IMR-90 (cell line): ENCODE data around the gene AP4M1. TPM values are rescaled to one million over a fixed set of nuclear protein-coding genes. Genes with fewer than 3 reads are reported as not detected.

Experiments used
- ATAC-seq: fragments of 200-7000 bp; cut with Tn5 transposase; 2 replicates; pipeline ENCODE4 v1.9.1; 2020; ENCODE audit warnings: low read depth, mild to moderate bottlenecking, moderate library complexity
- BruUV-seq: library from RNA; stranded (reverse); fragments of 400-500 nt; replicated peaks from 2 replicates; lab custom pipeline; 2021; lab: Mats Ljungman, UMichigan
- CTCF ChIA-PET: fragments of 300-600 bp; formaldehyde crosslinking; extraction: SDS; loops from one replicate; lab custom pipeline; 2021; ENCODE audit warnings: antibody characterized with exemption; lab: Yijun Ruan, JAX
- POLR2A ChIA-PET: fragments of 300-600 bp; sonication (Branson Sonifier 250); formaldehyde crosslinking; loops from one replicate; lab custom pipeline; 2022; ENCODE audit warnings: antibody characterized with exemption; ENCODE audit not compliant: unreplicated experiment; lab: Charles Lee
- DNase-seq: peaks from one replicate; pipeline ENCODE4 v3.0.0; 2013
- H2AFZ ChIP-seq: replicated peaks from 2 replicates; pipeline ENCODE3; 2013; ENCODE audit warnings: low read length, mild to moderate bottlenecking; ENCODE audit not compliant: poor library complexity
- H2AK5ac ChIP-seq: 2 replicates; pipeline ENCODE4 v1.6.1; 2013; ENCODE audit warnings: low read depth, low read length, inconsistent platforms
- H2AK9ac ChIP-seq: replicated peaks from 2 replicates; pipeline ENCODE3; 2013; ENCODE audit warnings: mild to moderate bottlenecking, low read depth, low read length, moderate library complexity; ENCODE audit not compliant: poor library complexity
- H2BK120ac ChIP-seq: 2 replicates; pipeline ENCODE4 v1.6.1; 2013; ENCODE audit warnings: low read depth, low read length, inconsistent platforms
- H2BK15ac ChIP-seq: 3 replicates; pipeline ENCODE4 v1.6.1; 2013; ENCODE audit warnings: low read depth, low read length, inconsistent platforms
- H2BK20ac ChIP-seq: 2 replicates; pipeline ENCODE4 v1.6.1; 2013; ENCODE audit warnings: low read depth, mild to moderate bottlenecking, inconsistent platforms, low read length, moderate library complexity
- H2BK5ac ChIP-seq: 2 replicates; pipeline ENCODE4 v1.6.1; 2013; ENCODE audit warnings: mild to moderate bottlenecking, low read depth, low read length, inconsistent platforms; ENCODE audit not compliant: poor library complexity, severe bottlenecking
- H3K14ac ChIP-seq: replicated peaks from 2 replicates; pipeline ENCODE4 v1.6.1; 2013; ENCODE audit warnings: low read depth, low read length, inconsistent platforms
- H3K18ac ChIP-seq: 2 replicates; pipeline ENCODE4 v1.6.1; 2013; ENCODE audit warnings: low read depth, low read length, control low read depth
- H3K23ac ChIP-seq: 2 replicates; pipeline ENCODE4 v1.6.1; 2013; ENCODE audit warnings: low read depth, low read length, inconsistent platforms
- H3K27ac ChIP-seq: 2 replicates; pipeline ENCODE4 v1.5.1; 2013; ENCODE audit warnings: mild to moderate bottlenecking, control low read depth, low read length; ENCODE audit not compliant: insufficient read depth
- H3K27me3 ChIP-seq: 2 replicates; pipeline ENCODE4 v1.6.1; 2013; ENCODE audit warnings: low read length; ENCODE audit not compliant: control insufficient read depth, insufficient read depth
- H3K36me3 ChIP-seq: 2 replicates; pipeline ENCODE4 v1.6.1; 2013; ENCODE audit warnings: low read length, mixed read lengths; ENCODE audit not compliant: control insufficient read depth, insufficient read depth
- H3K4ac ChIP-seq: 2 replicates; pipeline ENCODE4 v1.6.1; 2013; ENCODE audit warnings: low read depth, low read length, inconsistent platforms
- H3K4me1 ChIP-seq: 2 replicates; pipeline ENCODE4 v1.6.1; 2013; ENCODE audit warnings: low read length, mixed read lengths; ENCODE audit not compliant: control insufficient read depth, insufficient read depth
- H3K4me2 ChIP-seq: 2 replicates; pipeline ENCODE4 v1.6.1; 2013; ENCODE audit warnings: low read depth, mild to moderate bottlenecking, control low read depth, low read length, moderate library complexity
- H3K4me3 ChIP-seq: 2 replicates; pipeline ENCODE4 v1.5.1; 2013; ENCODE audit warnings: low read depth, mild to moderate bottlenecking, control low read depth, low read length, moderate library complexity; ENCODE audit not compliant: insufficient read depth
- H3K56ac ChIP-seq: 2 replicates; pipeline ENCODE4 v1.6.1; 2013; ENCODE audit warnings: low read length, inconsistent platforms; ENCODE audit not compliant: insufficient read depth; ENCODE audit errors: extremely low read depth
- H3K79me1 ChIP-seq, 2 experiments: 2 replicates each; pipeline ENCODE4 v1.6.1; 2013; ENCODE audit warnings: low read length in 2 of 2, inconsistent platforms in 1 of 2, low read depth in 1 of 2
- H3K9ac ChIP-seq: 2 replicates; pipeline ENCODE4 v1.6.1; 2013; ENCODE audit warnings: low read depth, low read length, control low read depth
- H3K9me1 ChIP-seq: 2 replicates; pipeline ENCODE4 v1.6.1; 2013; ENCODE audit warnings: low read length, inconsistent platforms; ENCODE audit not compliant: insufficient read depth
- H3K9me3 ChIP-seq: 2 replicates; pipeline ENCODE4 v1.6.1; 2013; ENCODE audit warnings: low read length; ENCODE audit not compliant: control insufficient read depth, insufficient read depth
- H4K20me1 ChIP-seq: 2 replicates; pipeline ENCODE4 v1.6.1; 2013; ENCODE audit warnings: low read length, inconsistent platforms; ENCODE audit not compliant: insufficient read depth
- H4K5ac ChIP-seq: 2 replicates; pipeline ENCODE4 v1.6.1; 2013; ENCODE audit warnings: mild to moderate bottlenecking, low read depth, low read length, control low read depth
- H4K8ac ChIP-seq, 2 experiments: 2 replicates each; pipeline ENCODE4 v1.6.1; 2013; ENCODE audit warnings: low read depth in 2 of 2, low read length in 2 of 2, control low read depth in 1 of 2, inconsistent platforms in 1 of 2
- H4K91ac ChIP-seq: 2 replicates; pipeline ENCODE4 v1.6.1; 2013; ENCODE audit warnings: low read depth, low read length, inconsistent platforms; ENCODE audit not compliant: insufficient read depth
- BHLHE40 ChIP-seq: fragments of 150-350 bp; IDR thresholded peaks from 2 replicates; pipeline ENCODE4 v1.6.1; 2016; ENCODE audit warnings: mild to moderate bottlenecking, low read depth, low read length
- CEBPB ChIP-seq: IDR thresholded peaks from 2 replicates; pipeline ENCODE4 v1.6.1; 2012; ENCODE audit warnings: low read depth, low read length, improper control_type of control experiment
- FOS ChIP-seq: fragments of 150-350 bp; IDR thresholded peaks from 2 replicates; pipeline ENCODE4 v1.6.1; 2016; ENCODE audit warnings: low read depth, low read length
- MAZ ChIP-seq: IDR thresholded peaks from 2 replicates; pipeline ENCODE4 v1.6.1; 2012; ENCODE audit warnings: low read depth, mild to moderate bottlenecking, low read length, improper control_type of control experiment, moderate library complexity, borderline replicate concordance
- RCOR1 ChIP-seq: IDR thresholded peaks from 2 replicates; pipeline ENCODE4 v1.6.1; 2012; ENCODE audit warnings: mild to moderate bottlenecking, low read length, improper control_type of control experiment; ENCODE audit not compliant: insufficient replicate concordance
- WGBS, 2 experiments: methylation state at CpG; one replicate each; pipeline versions ENCODE4 v1.1.5 to v1.1.7; 2013; ENCODE audit warnings: missing lambda C conversion rate in 2 of 2; ENCODE audit not compliant: insufficient read length in 1 of 2; ENCODE audit errors: extremely low coverage in 2 of 2; 5-methylcytosine and 5-hydroxymethylcytosine counted together
- dilution Hi-C: fragments of 300-500 bp; cut with HindIII; formaldehyde crosslinking; loops from one replicate; pipeline ENCODE4 v1.14.3; 2018; ENCODE audit warnings: low sequenced_read_pairs; ENCODE audit not compliant: unreplicated experiment
- in situ Hi-C: fragments of 300-500 bp; cut with MboI; formaldehyde crosslinking; loops from 3 replicates; pipeline ENCODE4 v1.14.3; 2019; ENCODE audit warnings: low sequenced_read_pairs, inconsistent platforms, mixed read lengths
- intact Hi-C: fragments of 100-400 bp; cut with micrococcal nuclease; formaldehyde crosslinking; loops from 2 replicates; pipeline ENCODE4 v1.10.0; 2022
- polyA plus RNA-seq, 3 experiments: library from polyadenylated mRNA; depleted of rRNA; stranded (reverse); fragments of >200 nt; gene quantifications; 2 replicates each; pipeline ENCODE4 v1.2.3, GENCODE V29; 2012; ENCODE audit warnings: low replicate concordance in 1 of 3
- total RNA-seq: library from RNA; depleted of rRNA; stranded (reverse); fragments of >200 nt; gene quantifications from 2 replicates; pipeline ENCODE4 v1.2.3, GENCODE V29; 2012
- TF ChIP-seq, protein P1 (sequence below): fragments of 150-350 bp; IDR thresholded peaks from 2 replicates; pipeline ENCODE4 v1.6.1; 2017; ENCODE audit warnings: mild to moderate bottlenecking, antibody characterized with exemption, low read length, low read depth

Gene AP4M1
- total and polyA plus RNA-seq, 2 of the 4 experiments (the other 2 are of a cell fraction), result 21.1 to 21.4 TPM

DNA sequence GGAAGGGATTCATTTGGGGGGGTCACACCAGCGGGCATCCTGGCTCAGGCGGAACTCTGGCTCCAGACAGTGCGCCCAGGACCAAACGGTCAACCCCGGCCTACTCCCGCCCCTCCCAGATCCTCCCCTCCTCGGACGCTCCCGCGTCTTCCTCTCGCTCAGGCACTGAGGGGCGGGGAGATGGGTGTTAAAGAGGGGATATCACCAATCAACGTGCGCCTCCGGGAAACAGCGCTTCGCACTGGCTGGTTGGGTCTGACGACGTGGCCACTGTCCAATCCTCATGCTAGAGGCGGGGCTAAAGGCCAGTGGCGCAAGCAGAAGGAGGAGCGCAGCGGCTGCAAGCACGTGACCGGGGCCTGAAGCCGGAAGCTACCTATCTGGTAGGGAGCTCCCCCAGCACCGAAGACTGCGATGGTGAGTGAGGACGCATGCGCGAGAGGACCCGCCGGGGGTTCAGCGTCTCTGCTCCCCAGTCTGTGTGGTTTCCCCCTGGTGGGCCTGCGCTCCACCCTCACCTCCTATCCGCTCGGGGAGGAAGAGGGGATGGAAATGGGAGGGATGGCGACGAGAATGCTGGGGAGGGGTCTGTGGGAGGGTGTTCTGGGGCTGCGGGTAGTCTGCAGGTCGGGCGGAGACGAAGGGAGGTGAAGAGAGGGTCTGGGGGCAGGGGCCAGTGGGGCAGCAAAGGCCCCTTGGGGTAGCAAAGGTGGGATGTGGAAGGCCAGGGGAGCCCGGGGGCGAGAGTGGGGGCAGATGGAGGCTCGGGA, 47.3 kb downstream of the AP4M1 start, which contains the start of gene LAMTOR4:
Gene LAMTOR4 (plus strand): TSS at position 360 of the 770 bp plus-strand sequence. CDS start 55 bp downstream, at position 415.
- peak within 1 kb of the TSS; percentile 80 to 99 for H4K8ac ChIP-seq
- peak within 1 kb of the TSS; percentile 44; the same call in 1 of the 2 replicates for H2BK120ac ChIP-seq
- H3K4me2 ChIP-seq, result peak within 1 kb of the TSS; percentile 79
- H3K56ac ChIP-seq, result peak within 1 kb of the TSS; percentile 47
- peak within 1 kb of the TSS; percentile 76 for H2AK5ac ChIP-seq
- peak within 1 kb of the TSS; percentile 96 for H2AK9ac ChIP-seq
- H4K20me1 ChIP-seq, result peaks cover 5% of the 10 kb centered on the region; the same call in 1 of the 2 replicates
- ATAC-seq (peak; percentile 99), DNase-seq (peak; percentile 99)
- H3K14ac ChIP-seq, result peak within 1 kb of the TSS; percentile 91
- H3K4me1 ChIP-seq, result 0 out of 2 replicates have a peak, but pooled peaks cover 2% of the 10 kb centered on the region
- no TSS peak for BruUV-seq
- ChIA-PET POLR2A (interaction anchor here (0.5 to 0.6 kb wide), 3 partner anchors 8 to 45 kb away, joined by 3 to 6 read pairs (median 3); no protein-coding TSS in a partner anchor), CTCF (interaction anchor here (0.8 to 1.0 kb wide), 2 partner anchors 8 to 16 kb away, joined by 3 read pairs; no protein-coding TSS in a partner anchor)
- no peaks in the 10 kb centered on the region for H3K9me3 ChIP-seq
- peak within 1 kb of the TSS; percentile 90 for H3K9ac ChIP-seq
- TF ChIP-seq FOS (peak; percentile 73), MAZ (peak; percentile 92), BHLHE40 (peak; percentile 92), RCOR1 (no peak), CEBPB (peak; percentile 93)
- TF ChIP-seq, protein P1, sequence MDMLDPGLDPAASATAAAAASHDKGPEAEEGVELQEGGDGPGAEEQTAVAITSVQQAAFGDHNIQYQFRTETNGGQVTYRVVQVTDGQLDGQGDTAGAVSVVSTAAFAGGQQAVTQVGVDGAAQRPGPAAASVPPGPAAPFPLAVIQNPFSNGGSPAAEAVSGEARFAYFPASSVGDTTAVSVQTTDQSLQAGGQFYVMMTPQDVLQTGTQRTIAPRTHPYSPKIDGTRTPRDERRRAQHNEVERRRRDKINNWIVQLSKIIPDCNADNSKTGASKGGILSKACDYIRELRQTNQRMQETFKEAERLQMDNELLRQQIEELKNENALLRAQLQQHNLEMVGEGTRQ, result peak; percentile 95
- no peaks in the 10 kb centered on the region for H3K27me3 ChIP-seq
- peak within 1 kb of the TSS; percentile 90 for H3K23ac ChIP-seq
- intact Hi-C loops, result no loop called here
- H3K9me1 ChIP-seq, result no peaks in the 10 kb centered on the region
- peaks cover 9% of the 10 kb centered on the region for H3K36me3 ChIP-seq
- H3K27ac ChIP-seq, result peak within 1 kb of the TSS; percentile 86
- H4K91ac ChIP-seq, result peak within 1 kb of the TSS; percentile 90
- in situ Hi-C loops, result no loop called here
- peaks cover 17 to 43% of the 10 kb centered on the region in 2 experiments for H3K79me1 ChIP-seq
- H2BK5ac ChIP-seq, result peak within 1 kb of the TSS; percentile 82
- 3% methylated on average over 7 of the region's 46 CpGs; no CpG with 5 or more reads in 1 of the 2 experiments for WGBS, 2 experiments
- peak within 1 kb of the TSS; percentile 70 for H3K18ac ChIP-seq
- dilution Hi-C loops, result no loop called here
- peak within 1 kb of the TSS; percentile 71 for H4K5ac ChIP-seq
- H3K4ac ChIP-seq, result peak within 1 kb of the TSS; percentile 94
- no peak within 1 kb of the TSS for H2BK20ac ChIP-seq
- H3K4me3 ChIP-seq, result peak within 1 kb of the TSS; percentile 66
- no peak within 1 kb of the TSS for H2BK15ac ChIP-seq
- peak within 1 kb of the TSS; percentile 94 for H2AFZ ChIP-seq
